ENCODE results near the gene ASCL5. TPM values are rescaled to one million over a fixed set of nuclear protein-coding genes. Genes with fewer than 3 reads are reported as not detected.

The ASCL5 gene
- total and polyA plus RNA-seq, 2 of the 13 experiments (the other 11 are each of a cell fraction or from before 2014, with no cell fraction given), result not detected

DNA sequence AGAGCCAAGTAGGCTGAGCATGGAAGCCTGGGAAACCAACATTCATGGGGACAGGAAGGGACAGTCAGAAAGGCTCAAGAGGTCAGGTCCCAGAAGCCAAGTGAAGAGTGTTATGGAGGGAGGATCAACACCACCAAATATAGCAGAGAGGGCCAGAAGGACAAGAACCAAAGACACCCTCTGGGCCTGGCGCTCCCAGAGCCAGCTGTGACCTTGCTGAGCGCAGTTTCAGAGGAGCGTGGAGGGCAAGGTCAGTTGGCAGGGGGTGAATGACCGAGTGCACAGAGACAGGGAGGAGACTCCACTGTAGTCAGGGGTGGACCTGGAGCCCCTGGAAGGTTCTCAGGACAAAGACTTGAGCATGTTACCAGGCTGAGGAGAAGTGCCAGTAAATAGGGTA, 4.4 kb upstream of the ASCL5 start (continued):
- TF ChIP-seq, protein P1, sequence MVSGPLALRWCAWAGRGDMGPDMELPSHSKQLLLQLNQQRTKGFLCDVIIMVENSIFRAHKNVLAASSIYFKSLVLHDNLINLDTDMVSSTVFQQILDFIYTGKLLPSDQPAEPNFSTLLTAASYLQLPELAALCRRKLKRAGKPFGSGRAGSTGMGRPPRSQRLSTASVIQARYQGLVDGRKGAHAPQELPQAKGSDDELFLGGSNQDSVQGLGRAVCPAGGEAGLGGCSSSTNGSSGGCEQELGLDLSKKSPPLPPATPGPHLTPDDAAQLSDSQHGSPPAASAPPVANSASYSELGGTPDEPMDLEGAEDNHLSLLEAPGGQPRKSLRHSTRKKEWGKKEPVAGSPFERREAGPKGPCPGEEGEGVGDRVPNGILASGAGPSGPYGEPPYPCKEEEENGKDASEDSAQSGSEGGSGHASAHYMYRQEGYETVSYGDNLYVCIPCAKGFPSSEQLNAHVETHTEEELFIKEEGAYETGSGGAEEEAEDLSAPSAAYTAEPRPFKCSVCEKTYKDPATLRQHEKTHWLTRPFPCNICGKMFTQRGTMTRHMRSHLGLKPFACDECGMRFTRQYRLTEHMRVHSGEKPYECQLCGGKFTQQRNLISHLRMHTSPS (CRISPR knock-in tag; IDR thresholded peaks at IDR 0.05; ENCODE audit: low read depth), result no peak
- no peak for TF ChIP-seq ZNF160 (CRISPR knock-in tag; IDR thresholded peaks at IDR 0.05)
- TF ChIP-seq AHR (CRISPR knock-in tag; IDR thresholded peaks at IDR 0.05), result no peak
- no peak for TF ChIP-seq ZNF136 (CRISPR knock-in tag; IDR thresholded peaks at IDR 0.05; ENCODE audit: low read depth)

DNA sequence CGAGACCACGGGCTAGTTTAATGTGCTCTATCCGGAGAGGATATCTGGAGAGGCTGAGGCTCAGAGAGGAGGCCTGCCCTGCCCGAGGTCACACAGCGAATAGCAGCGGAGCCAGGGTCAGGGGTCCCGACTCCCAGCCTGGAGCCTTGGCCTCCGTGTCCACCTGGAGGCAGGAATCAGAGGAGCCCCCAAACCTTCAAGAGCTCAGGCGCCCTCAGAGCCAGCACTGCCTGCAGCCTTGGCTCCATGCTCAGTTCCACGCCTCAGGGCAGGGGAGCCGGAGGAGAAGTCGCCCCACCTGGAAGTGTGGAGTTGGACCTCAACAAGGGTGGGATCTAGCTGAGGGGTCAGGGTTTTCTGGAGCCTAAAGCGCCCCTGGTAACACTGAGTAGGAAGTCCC, 2.0 kb upstream of the ASCL5 start:
- FAIRE-seq, result no peak
- WGBS (ENCODE audit: low lambda C conversion rate), result 63% methylated on average over 11 of the region's 13 CpGs
- intact Hi-C loops (cut with micrococcal nuclease; ENCODE audit: unreplicated experiment) (loop anchor here (5.0 kb wide), 1 partner anchor 93 kb away; no protein-coding TSS in a partner anchor), in situ Hi-C loops (cut with HindIII; ENCODE audit: extremely low pct_ligation_motif_present, low pct_unique_long_range_greater_than_20kb) (no loop called here)
- BruUV-seq (replicated peaks), result no TSS peak
- POLR2A ChIA-PET, result no interaction called here
- no peak overlapping the region for H3K9ac ChIP-seq (ENCODE audit: insufficient read depth, low read depth, low read length)
- no peak overlapping the region for H2AFZ ChIP-seq (ENCODE audit: low read length)
- no peak for DNase-seq (ENCODE audit: low spot score)
- peak; percentile 83 for TF ChIP-seq ZNF768 (CRISPR knock-in tag; IDR thresholded peaks at IDR 0.05)
- TF ChIP-seq NFKB2 (CRISPR knock-in tag; IDR thresholded peaks at IDR 0.05; ENCODE audit: borderline replicate concordance), result no peak
- no peaks in the 10 kb centered on the region for H3K79me2 ChIP-seq (ENCODE audit: insufficient read depth, low read length)
- no peak for ATAC-seq
- H3K36me3 ChIP-seq (replicated peaks in 1 of 2; ENCODE audit: control insufficient read depth in 1 of 2, insufficient read depth in 2 of 2, low read length in 2 of 2), result no peaks in the 10 kb centered on the region
- CTCF ChIA-PET (ENCODE audit: low intra/inter-chr PET ratio, low total read pairs), result no interaction called here
- H3K9me3 ChIP-seq (ENCODE audit: low read length), result no peaks in the 10 kb centered on the region
- H3K27ac ChIP-seq (ENCODE audit: extremely low read length, insufficient read depth, low read length), result no peak overlapping the region
- peaks cover 11% of the 10 kb centered on the region for H3K4me1 ChIP-seq (ENCODE audit: insufficient read depth, low read length)
- H3K4me2 ChIP-seq (ENCODE audit: low read depth, low read length), result no peak overlapping the region
- H3K27me3 ChIP-seq (ENCODE audit: control insufficient read depth in 1 of 2, insufficient read depth in 2 of 2, low read length in 2 of 2), result peaks cover 8 to 33% of the 10 kb centered on the region in 2 experiments
- H4K20me1 ChIP-seq (ENCODE audit: insufficient read depth, low read length), result no peaks in the 10 kb centered on the region
- no peak overlapping the region for H3K4me3 ChIP-seq (replicated peaks in 1 of 3; ENCODE audit: insufficient read depth in 1 of 3, low read depth in 2 of 3, low read length in 3 of 3)
